ENCODE measurements around the gene MYH9.
"Not testable (repeated sequence)": the region's sequence is repeated elsewhere in the genome, so short reads cannot be mapped to it uniquely, and the experiment has no call there.

Gene MYH9

DNA sequence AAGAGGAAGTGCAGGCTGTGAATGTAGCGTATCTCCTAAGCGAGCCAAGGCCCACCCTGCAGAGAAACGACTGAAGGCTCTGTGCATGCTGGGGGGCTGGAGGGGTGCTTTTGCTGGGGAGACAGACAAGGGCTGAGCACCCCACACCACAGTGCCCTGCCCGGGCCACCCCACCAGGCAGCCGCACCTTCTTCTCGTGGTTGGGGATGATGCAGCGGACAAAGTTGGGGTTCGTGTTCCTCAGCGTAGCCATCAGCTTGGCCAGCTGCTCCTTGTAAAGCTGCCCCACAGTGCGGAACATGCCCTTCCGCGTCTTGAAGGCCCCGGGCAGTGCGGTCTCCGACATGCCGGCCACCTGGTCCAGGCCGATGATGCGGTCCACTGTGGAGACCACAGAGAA is 81.5 kb downstream of the MYH9 start:
- no peak for DNase-seq

DNA sequence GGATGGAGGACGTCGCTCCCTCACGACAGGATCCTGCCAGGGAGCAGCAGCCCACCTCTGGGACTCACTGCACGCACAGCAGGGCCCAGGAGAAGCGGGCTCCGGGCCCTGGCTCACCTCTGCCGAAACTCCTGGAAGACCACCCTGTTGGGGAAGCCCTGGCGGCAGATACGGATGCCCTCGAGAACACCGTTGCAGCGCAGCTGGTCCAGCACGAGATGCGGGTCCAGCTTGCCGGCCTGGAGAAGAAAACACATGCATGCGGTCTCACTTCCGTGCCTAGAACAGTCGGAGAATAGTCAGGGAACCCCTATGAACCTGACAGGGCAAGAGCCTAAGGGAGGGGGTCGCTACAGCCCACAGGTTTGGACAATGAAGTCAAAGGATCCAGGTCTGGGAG is 82.0 kb downstream of the MYH9 start:
- no peak for DNase-seq

DNA sequence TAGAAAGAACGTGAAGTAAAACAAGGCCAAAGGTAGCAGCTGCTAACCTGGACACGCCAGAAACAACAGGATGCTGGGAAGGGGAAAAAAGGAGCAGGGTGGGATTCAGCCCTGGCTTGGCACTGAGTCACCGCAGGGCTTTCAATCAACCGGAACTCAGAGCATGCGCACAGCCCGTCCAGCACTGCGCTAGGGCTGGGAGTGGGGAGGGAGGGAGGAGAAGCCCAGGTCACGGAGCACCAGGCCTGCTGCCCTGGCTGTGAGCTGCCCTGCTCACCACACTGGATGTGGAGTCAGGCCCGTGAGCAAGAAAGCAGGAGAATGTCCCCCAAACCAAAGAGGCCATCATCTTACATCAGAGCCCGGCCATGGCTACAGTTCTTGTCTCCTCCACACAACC is 83.3 kb downstream of the MYH9 start:
- no peak for DNase-seq

DNA sequence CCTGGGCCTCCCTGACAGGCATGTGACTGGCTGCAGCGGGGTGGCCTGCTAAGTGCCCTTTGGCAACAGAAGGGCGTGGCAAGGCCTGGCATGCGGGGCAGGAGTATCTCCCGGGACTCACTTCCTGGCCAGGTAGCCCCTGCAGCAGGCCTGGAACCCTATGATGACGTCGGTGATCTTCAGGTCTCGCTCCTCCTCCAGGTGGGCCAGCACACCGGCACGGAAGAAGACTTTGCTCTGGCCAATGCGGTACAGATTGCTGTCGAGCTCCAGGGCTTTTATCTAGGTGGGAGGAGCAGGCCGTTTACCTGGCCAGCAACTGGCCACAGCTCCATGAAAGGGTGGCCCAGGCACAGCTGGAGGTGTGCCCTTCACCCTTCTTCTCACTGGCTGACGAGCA is 83.9 kb downstream of the MYH9 start:
- no peak for DNase-seq

DNA sequence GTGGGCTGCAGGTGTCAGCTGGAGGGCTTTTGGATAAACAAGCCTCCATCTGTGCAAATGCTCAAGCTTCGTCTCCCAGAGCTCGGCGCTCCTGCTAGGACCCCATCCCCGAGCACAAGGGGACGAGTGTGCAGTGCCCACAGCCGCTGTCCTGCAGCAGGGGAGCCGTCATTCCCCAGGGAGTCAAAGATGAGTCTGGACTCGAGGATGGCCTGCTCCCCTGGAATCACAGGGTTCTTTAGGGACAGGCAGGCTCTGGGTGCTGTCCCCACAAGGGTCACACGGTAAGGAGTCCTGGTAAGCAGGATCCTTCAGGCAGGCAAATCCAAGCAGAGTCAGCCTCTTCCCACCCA is 84.7 kb downstream of the MYH9 start:
- DNase-seq = no peak

DNA sequence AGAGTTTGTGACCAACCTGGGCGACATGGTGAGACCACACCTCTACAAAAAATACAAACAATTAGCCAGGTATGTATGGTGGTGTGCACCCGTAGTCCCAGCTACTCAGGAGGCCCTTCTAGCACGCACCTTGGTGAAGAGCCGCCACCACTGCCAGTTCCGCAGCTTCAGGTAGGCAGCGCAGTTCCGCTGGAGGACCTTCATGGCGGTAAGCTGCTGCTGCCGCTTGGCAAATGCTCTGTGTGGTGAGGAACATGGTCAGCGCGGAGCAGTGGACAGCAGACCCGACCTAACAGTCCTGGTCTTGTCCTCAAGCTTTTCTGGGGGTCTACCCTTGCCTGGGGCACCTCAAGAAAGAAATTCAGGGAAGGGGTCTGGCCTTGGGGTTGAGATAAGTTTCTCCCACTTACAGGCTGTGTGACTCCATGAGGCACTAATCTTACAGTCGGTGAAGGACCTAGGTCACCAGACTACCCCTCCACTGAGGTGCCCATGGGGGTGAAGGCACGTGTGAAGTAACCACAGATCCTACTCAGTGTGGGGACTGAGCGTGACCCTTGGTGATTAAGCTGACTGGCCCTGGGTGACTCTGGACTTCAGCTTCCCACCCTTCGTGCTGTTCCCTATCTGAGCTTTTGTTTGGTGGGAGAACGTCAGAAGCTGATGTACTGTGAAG is 85.2 kb downstream of the MYH9 start:
- no peak for DNase-seq

DNA sequence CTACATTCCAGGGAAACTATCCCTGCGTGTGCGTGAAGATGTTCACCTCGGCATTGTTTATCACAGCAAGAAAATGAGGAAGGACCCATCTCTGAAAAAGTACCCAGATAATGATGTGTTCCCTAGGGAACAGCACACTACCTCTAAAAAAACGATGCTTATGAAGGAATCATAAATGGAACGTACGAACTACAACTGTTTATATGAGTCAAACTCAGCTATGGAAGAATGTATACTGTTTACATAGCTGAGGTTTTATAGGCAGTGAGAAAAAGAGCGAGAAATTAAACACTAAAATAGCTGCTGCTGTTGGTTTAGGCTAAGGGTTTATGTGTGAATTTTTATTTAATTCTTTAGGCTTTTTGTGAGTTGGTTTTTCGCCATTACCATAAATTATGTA is 85.9 kb downstream of the MYH9 start:
- DNase-seq = no peak

DNA sequence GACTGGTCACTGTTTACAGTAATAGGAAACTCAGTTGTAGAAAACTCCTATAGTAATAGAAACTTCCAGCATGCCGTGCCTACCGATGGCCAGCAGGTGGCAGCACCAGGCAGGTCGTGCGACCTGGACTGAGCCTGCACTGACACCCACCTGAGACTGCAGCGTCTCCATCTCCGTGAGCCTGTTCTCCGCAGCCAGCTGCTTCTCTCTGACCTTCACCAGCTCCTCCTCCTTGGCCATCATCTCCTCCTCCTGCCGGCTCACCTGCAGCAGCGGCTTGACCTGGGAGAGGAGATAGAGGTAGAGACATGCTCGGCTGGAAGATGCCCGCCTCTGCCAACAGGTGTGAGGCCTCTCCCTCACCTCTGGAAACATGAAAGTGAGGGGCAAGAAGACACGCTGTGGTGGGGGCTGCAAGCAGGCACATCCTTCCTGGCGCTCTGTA is 86.4 kb downstream of the MYH9 start:
- DNase-seq = peak; percentile 78

DNA sequence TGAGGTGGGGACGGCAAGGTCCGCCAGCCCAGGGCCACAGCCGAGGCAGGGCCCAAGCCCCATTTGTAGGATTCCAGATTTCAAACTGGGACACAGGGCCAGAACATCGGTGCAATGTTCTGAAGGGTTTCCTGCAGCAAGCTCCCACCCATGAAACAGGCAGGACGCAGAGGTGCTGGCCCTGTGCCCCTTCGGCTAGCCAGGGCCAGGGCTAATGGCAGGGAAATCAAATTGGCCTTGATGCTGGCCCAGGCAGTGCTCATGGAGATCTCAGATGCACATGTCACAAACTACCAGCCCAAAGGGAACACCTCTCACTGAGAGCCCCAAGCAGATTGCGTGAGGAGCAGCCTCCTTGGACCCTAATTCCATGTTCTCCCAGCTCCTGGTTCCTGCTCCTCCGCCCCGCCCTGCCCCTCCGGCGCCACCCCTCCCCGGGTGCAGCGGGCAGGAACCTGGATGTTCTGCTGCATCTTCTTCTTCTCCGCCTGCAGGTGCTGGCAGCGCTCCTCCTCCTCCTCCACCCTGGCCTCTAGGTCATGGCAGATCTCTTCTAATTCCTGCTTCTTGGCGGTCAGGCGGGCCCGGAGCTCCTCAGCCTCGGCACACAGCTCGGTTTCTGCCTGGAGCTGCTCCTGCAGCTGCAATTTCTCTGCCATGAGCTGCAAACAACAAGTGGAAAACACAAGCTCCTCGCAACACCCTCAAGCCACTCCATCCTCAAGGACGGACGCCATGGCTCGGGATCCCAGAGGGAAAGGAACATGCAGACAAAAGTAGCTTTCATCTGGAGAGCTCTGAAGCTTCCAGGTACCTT is 87.2 kb downstream of the MYH9 start:
- no peak for DNase-seq

DNA sequence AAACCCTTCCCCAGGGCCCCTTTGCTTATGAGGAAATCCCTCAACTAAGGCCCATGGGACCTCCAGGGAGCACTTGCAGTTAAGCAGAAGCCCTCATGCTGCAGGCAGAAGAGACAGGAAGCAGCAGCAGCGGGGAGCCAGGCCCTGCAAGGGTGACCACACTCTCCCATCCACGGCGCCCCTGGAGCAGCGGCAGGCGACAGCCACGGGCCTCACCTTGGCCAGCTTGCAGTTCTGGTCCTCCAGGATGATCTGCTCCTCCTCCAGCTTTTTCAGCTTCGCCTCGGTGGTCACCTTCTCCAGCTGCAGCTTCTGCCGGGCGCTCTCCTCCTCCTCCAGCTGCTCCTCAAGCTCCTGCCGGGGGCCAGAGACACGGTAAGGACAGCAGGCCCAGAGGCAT is 87.9 kb downstream of the MYH9 start:
- DNase-seq = no peak

DNA sequence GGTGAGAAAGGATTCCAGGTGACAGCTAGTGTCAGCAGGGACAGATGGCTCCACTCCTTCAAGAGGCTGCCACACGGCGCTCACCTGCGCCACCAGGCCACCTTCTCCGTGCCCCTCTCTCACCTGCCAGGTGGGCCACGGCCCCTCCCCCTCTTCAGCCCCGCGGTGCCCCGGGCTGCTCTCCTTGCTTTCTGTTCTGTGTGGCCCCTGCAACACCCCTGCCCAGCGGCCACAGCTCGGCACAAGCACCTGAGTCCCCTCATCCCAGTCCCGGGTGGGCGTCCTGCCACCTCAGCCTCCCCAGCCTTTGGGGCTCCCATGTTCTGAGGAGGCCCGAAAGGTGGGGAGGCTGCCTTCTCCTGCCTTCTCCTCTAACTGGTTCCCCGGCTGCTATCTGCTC is 88.5 kb downstream of the MYH9 start:
- DNase-seq = no peak

DNA sequence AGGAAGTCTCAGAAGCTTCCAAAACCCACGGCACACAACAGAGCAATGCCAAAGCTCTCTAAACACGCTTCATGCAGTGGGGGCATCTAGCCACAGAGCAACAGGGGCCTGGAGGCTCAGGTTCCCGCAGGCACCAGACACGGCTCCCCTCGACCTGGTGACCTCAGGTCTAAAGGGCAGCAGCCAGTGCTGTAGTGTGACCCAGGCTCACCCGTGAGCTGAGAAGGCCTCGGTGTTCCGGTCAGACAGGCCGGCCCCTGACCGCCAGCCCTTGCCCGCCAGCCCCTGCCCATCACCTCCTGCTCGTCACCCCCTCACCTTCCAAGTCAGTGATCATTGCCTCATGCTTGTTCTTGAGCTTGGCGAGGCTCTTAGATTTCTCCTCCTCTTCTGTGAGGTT is 89.2 kb downstream of the MYH9 start:
- DNase-seq = no peak

DNA sequence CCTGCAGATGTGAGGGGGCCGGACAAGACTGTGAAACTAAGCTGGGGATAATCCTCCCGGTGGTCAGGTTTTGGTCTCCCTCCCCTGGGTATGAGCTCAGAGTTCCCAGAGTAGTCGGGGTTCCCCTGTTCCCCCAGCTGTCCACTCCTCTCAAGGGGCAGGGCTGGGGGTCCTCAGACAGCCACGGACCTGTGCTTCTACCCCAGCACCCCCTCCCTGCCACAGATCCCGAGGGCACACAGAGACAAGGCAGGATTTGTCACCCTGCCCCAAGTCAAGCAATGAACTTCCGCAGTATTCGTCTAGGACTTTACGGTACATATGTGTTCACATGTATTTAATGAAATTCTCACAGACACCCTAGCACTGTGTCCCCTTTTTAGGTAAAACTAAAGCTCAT is 89.6 kb downstream of the MYH9 start:
- no peak for DNase-seq

DNA sequence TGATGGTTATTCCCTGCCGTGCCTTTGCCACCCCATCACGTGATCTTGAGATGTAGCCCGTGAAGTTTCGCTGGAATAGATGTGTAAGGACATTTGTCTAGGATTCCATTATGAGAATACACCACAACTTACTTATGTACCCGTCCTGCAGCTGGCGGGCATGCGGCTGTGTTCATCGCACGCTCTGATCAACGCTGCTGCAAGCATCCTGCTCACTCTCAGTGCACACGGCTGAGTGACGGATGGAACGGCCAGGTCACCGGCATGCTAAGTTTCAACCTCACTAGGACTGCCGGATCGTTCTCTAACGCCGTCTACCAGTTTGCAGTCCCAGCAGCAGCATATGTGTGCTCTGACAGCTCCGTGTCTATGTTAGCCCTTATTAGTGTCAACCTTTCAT is 90.2 kb downstream of the MYH9 start:
- DNase-seq = no peak

DNA sequence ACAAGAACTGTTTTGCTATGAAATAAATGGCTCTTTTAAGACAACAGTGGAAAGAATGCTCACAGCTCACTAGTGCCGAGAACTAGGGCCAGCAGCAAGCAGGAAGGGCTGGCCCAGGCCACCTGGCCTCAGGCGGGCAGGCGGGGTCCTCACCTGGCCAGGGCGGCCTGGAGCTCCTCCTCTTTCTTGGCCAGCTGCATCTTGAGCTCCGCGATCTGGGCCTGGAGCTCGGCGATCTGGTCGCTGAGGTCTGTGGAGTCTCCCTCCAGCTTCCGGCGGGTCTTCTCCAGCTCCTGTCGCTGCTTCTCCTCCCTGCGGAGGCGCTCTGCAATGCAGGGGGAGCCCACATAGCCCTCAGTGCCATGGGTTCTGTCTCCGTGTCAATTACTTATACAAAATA is 91.1 kb downstream of the MYH9 start:
- DNase-seq = no peak

DNA sequence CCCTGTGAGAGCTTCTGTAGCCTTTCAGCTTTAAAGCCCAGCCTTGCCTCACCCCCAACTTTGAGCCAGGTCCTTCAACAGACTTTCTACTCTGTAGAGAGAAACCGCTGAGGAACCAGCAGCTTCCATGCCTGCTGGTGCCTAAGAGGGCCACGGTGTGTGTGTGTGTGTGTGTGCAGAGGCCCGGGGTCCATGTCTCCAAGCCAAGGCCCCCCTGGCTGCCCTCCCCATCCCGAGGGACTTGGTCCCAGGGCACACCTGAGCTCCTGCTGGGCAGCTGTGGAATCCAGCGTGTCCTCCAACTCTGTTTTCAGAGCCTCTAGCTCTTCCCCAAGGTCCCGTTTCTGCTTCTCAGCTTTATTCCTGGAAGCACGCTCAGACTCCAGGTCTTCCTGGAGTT is 92.5 kb downstream of the MYH9 start:
- no peak for DNase-seq

DNA sequence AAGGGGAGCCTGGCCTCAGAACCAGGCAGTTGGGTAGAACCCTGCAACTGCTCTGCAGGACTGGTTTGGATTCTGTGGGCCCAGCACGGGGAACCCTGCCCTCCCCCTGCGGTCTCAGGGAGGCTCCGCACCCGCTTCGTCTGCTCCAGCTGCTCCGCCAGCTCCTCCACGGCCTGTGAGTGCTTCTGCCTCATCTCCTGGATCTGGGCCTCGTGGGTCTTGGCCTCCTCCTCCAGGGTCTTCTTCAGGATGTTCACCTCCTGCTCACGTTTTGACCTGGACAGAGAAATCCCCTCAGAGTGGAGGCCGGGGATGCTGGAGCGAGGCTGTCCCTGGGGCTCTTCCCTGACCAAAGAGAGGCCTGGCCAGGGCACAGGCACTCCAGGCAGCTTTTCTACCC is 93.0 kb downstream of the MYH9 start:
- no peak for DNase-seq

DNA sequence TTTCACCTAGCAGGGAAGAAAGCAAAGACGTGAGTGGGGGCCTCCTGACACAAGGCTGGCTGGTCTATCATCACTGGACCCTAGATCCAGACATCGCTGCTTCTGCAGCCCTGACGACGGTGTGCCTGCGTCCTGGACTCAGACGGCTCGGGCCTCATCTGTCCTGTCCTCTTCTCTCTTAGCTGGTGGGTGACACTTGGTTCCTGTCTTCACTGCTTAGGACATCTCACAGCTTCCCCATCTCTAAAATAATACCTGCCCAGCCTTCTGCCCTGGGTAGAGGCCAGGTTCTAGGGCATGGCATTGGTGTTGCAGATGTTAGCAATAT is 93.5 kb downstream of the MYH9 start:
- no peak for DNase-seq

DNA sequence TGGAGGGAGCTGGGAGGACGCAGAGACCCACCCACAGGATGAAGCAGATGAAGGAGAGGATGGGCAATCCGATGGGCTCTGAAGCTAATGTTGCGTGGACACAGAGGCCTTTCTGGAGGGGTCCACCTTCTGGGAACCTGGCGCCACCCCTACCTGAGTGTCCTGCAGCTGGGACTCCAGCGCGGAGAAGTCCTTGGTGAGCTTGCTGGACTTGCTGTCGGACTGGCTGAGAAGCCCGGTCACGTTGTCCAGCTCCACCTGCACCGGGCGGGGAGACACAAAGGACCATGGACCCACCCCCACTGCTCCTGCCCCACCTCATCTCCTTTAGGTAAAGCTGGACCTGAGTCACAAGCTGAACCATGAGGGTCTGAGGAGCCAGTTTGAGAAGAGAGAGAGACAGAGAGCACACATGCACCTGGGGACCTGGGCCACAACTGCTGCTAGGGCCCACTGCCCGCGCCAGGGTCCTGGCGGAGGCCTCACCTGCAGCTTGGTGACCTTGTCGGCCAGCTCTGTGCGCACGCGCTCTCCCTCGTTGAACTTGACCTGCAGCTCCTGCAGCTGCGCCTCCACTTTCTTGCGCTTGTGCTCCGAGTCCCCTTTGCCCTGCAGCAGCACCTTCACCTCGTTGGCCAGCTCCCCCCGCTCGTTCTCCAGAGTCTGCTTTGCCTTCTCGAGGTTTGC is 94.0 kb downstream of the MYH9 start:
- no peak for DNase-seq

DNA sequence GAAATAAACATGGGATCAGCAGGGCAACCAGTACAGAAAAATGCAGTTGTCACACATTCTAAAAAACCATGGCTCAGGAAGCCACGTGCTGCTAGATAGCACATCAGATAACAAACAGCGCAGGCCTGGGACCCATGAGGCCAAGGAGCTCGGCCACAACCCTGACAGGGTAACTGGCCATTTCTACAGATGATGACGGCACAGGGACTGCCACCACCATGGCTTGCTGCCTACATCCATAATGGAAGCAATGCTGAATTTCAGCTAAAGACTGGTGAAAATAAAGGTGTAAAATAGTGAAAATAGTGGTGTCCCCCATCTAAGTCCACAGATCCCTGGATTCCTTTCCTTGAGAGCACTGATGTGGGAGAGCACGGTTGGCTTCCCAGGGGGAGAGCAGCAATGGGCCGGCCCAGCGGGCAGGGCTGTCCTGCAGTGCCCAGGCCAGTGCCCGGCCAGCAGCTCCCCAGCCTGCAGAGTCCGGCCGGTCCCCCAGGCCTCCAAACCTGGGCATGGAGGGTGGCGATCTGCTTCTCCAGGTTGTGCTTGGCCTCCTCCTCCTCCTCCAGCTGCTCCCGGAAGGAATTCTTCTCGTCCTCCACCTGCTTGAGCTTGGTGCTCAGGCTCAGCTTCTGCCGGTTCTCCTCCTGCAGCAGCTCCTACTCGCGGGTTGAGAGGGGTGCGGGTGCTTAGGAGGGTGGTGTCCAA is 94.8 kb downstream of the MYH9 start:
- DNase-seq = no peak

DNA sequence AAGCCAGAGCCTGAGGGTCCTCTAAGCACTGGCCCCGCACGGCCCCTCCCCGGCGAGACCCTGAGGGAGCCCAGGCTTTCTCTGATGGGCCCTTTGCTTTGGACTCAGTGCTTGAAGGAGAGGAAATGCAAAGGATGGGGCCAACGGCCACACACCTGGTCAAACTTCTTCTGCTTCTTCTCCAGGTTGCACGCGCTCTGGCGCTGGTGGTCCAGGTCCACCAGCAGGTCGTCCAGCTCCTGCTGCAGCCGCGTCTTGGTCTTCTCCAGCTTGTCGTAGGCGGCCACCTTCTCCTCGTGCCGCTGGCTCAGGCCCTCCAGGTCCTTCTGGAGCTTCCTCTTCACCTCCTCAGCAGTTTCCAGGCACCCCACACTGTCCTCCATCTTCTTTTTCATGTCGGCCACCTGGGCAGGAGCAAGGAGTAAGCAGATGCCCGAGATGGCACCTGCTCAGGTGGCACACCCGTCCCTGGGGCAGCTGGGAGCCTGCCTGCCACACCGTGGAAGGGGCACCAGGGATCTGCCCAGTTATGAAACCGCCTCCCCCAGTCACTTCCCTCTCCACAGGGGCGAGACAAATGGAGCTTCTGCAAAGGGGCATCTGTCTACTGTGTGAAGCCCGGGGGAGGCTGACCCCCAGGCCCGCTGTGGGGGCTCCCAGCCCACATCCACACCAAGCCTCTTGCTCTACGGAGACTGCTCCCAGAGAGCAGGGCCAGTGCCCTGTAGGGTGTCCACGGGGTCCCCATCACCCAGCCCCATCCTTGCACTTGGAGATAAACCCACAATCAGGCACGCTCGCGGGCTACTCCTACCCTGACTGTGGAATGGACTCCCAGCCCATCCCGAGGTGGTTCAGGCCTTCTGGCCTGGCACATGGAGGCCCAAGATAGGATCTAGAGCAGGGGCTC is 95.7 kb downstream of the MYH9 start:
- no peak for DNase-seq

DNA sequence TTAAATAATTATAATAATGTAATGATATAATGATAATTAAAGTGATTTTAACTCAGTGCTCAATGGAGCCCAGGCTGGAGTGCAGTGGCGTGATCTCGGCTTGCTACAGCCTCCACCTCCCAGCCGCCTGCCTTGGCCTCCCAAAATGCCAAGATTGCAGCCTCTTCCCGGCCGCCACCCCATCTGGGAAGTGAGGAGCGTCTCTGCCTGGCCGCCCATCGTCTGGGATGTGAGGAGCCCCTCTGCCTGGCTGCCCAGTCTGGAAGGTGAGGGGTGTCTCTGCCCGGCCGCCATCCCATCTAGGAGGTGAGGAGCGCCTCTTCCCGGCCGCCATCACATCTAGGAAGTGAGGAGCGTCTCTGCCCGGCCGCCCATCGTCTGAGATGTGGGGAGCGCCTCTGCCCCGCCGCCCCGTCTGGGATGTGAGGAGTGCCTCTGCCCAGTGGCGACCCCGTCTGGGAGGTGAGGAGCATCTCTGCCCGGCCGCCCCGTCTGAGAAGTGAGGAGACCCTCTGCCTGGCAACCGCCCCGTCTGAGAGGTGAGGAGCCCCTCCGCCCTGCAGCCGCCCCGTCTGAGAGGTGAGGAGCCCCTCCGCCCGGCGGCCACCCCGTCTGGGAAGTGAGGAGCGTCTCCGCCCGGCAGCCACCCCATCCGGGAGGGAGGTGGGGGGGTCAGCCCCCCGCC is 97.2 kb downstream of the MYH9 start:
- not testable (repeated sequence) for DNase-seq
